Stimulated activated CD4-positive, alpha-beta T cell treated with anti-CD3 and anti-CD28 coated beads, Interleukin-12 subunit alpha, Interleukin-12 subunit beta, amount 100 ng/mL, for 24 hours (primary cell): ENCODE measurements around the gene MAP3K2.

Source experiments
- DNase-seq, 2 experiments: peaks; one replicate each; pipeline ENCODE4 v3.0.0-alpha.2; 2020; ENCODE audit warnings: low read depth in 2 of 2

MAP3K2 gene

DNA sequence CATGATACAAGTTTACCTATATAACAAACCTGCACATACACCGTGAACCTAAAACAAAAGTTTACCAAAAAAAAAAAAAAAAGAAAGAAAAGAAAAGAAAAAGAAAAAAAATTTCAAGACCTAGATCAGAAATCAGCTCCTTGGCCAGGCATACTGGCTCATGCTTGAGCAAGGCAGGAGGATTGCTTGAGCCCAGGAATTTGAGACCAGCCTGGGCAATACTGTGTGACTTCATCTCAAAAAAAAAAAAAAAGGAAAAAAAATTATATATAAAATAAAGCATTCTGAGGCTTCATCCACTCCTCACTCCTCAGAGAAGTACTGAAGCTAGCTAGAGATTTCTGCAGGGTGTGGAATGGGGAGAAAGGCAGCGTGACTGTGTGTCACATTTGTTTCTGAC is 18.7 kb upstream of the MAP3K2 start:
- no peak for DNase-seq

DNA sequence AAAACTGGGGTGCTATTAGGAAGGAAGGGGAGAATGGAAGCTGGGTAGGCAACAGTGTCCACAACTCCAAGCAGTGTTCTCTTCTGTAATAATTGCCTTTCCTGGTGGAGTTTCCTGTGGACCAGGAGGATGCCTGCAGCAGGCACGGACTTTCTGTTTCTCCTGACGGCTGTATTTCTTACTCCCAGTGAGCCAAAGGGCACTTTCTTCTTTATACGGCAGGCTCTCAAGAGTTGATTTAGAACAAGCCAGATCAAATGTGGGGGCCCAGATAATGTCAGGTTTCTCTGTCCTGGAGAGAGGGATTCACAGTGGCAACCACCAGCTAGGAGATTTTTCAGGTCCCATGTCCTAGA is 17.5 kb upstream of the MAP3K2 start:
- DNase-seq: no peak

DNA sequence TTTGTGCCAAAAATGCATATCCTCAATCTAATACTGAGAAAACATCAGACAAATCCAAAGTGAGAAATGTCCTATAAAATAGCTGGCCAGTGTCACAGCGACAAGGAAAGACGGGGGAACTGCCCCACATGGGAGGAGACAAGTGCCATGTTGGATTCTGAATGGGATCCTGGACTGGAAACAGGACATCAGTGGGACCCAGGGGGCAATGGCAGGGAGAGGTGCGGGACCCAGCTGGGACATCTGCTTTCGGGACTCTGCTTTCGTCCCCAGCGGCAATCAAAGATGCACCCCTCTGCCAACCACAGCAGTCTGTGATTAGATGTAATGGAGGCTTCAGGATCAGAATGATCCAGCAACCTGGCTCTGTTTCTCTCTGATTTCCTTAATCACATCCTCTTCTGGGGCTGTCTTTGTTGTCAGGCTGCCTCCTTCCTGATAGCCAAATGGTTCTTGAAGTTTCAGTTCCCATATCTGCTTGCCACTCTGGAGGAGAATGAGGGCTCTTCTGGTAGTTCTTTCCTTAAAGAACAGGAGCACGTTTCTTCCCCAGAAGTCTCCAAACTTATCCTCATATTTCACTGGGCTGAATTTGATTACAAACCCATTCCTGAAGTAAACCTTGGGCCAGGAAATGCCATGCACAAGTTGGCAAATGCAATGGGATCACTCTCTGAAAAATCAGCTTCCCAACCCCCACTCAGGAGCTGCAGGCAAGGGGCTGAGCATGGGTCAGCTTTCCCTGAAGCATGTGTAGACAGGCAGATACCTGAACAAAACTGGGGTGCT is 16.9 kb upstream of the MAP3K2 start:
- no peak for DNase-seq

DNA sequence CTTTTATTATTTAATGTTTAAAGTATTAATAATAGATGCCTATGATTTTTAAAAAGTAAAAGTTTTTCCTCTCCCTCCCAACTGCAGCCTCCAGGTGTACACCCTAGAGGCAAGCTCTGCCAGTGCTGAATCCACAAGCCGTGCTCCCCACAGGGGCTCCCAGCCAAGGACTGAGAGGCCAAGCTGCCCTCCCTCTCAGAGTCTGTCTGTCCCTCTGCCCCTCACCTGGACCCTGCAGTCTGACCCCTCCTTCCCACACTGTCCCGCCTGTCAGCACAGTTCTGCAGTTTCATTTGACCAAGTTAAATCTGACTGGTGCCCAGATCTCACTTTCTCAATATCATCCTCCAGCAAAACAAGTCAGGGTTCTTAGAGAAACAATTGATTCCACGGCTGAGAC is 15.7 kb upstream of the MAP3K2 start:
- DNase-seq: no peak

DNA sequence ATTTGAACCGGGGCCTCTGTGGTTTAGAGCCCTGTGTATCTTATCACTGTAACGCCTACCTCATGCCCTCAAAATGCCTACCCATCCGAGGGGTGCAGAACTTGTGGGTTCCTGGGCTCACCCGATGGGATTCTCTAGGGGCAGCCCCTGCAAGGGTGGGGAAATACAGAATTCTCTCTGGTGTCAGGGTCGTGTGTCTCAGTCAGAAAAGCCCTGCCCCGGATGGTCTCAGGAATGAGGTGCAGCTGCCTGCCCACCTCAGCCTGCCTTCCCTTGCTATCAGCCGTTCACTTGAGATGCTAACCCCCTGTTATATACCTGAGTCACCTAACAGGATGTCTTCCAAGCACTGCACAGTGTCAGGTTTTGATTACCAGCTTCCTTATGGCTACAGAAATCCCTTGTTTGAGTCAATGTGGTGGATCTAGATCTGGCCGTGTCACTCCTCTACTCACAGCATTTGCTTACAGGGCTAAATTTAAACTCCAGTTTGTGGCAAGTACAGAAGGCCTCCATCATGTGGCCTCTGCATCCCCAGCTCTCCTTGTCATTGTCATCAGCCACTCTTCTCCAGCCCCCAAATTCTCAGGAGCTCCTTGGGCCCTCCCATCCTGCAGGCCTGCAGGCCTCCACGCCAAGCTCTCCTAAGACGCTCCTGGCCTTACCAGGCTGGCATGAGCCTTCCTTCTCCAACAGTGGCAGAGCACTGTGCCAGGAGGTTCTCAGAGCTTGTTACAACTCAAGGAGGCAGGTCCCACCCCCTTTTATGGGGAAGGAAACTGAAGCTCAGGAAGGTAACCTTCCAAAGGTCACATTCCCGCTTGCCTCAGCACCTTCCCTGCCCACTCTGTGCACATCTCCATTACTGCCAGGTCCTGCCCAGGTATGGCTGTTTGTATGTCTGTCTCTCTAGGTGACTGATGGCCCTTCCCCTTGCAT is 14.3 kb upstream of the MAP3K2 start:
- DNase-seq: no peak

DNA sequence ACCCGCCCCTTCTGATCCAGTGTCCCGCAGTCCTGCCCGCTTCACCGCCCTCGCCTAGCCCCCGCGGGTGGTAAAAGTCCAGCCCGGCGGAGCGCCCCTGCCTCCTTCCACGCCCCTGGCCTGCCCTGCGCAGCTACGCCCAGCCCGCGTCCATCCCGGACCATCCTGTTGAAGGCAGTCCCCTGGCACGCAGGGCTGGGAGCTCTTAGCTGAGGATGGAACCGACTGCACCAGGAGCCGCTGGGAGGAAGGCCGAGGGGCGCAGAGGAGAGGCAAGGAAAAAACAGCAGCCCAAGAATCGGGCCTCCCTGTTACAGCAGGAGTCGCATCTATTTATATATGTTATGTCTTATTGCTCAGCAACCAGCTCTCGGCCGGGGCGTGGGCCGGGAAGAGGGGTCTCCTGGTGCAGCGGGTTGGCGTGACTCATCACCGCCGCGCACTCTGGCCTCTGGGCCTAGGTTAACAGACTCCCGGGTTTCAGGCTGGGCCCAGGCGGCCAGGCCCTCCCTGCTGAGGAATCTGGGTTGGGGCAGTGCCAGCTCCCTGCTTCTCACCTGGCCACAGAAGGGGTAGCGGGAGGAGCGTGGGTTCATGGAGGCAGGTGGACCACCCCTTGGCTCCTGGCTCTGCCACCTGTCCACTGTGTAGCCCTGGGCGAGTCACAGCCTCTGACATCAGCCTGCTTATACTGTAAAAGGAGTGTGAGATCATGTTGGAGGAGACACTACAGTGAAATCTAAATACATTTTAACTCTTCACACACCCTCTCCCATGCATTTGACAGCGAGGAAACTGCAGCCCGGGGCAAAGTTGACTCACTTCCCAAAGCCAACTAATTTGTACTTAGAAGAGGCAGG is 13.4 kb upstream of the MAP3K2 start:
- no peak for DNase-seq

DNA sequence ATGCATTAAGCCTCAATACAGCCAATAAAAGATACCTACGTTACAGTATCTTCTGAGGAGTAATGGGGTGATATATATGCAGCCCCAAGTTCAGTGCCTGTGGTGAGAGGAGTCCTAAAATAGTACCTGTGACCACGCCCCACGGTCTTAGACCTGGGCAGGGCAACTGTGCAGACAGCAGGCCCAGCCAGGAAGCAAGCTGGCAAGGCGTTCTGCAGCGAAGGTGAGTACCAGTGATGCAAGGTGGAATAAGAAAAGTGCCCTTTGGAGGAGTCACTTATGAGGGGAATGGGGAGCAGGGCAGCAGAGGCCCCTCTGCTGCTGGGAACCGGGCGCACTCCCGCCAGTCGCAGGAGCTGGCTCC is 12.7 kb upstream of the MAP3K2 start:
- no peak for DNase-seq

DNA sequence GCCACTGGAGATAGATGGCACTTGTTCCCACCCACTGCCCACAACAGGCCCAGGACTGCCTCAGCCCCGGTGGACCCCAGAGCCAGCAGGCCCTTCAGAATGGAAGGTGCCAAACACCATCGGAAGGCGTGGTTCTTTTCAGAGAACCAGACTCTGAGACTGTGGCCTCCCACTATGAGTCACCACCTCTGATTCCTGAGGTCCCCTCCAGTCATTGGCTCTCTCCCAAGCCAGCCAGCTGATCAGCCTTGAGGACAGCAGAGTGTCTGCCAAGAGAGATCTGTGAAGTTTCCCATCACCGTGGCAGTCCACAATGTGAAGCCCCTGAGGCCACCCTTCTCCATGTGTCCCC is 10.4 kb upstream of the MAP3K2 start:
- DNase-seq: no peak

DNA sequence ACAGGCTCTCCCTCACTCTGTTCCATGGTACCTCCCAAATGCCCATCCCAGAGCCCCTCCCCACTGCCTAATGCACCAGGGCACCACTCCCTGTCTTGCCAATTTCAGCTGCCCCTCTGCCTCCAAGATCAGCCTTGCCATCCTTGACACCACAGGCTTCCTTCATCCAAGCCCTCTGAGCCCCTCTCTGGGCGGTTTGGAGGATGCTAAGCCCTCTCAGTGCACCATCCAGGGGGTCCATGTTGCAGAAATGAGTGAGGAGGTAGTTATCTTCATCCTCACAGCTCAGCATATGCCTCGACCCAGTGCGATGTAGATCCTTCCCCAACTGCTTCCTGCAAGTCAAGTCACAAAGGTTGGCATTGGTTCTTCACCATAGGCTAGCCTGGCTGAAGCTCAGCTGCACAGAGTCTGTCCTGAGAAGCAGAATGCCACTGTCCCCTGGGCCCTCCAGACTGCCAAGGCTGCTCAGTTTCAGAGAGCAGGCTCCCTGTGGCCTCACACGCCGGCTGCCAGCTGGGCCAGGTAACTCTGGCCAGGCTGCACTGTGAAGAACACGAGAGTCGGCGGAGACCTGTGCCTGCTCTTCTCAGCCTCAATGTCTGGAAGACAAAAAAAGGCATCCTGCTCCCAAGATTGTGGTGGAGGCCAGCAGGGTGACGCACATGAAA is 9.9 kb upstream of the MAP3K2 start:
- DNase-seq: no peak

DNA sequence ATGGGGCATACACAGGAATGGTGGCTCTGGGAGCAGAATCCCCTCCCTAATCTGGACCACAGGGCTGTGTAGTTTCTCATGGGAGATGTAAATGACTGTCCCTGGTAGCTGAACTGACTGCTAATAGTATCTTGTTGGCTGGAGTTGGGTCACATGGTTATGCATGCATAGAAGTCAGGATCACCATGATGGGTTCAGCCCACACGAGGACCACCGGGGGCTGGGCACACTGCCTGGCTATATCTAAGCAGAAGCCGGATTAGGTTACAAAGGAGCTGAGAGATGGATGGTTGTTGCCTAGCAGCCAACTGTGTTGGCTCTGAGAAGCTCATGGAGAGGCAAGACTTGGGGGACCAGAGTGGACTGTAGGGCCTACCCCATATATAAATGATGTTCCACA is 6.7 kb upstream of the MAP3K2 start:
- DNase-seq: no peak

DNA sequence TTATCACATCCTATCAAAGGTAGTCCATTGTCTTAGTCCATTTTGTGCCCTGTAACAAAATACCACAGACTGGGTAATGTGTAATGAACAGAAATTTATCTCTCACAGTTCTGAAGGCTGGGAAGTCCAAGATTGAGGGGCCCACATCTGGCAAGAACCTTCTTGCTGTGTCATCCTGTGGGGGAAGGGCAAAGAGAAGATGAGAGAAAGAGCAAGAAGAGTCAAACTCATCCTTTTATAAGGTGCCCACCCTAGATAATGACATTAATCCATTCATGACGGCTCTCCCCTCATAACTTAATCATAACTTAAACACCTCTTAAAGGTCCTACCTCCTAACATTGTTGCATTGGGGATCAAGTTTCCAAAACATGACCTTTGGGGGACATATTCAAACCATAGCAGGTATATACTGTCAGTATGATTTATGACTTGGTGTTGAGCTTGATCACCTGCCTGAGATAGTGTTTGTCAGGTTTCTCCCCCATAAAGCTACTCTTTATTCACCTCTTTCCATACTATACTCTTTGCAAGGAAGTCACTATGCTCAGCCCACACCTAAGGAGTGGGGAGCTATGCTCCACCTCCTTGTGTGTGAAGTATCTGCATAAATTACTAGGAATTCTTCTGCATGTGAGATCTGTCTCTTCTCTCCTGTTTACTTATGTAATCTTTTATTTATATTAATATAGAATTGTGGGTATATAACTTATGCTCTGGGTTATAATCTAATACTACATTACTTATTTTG is 5.2 kb upstream of the MAP3K2 start:
- no peak for DNase-seq

DNA sequence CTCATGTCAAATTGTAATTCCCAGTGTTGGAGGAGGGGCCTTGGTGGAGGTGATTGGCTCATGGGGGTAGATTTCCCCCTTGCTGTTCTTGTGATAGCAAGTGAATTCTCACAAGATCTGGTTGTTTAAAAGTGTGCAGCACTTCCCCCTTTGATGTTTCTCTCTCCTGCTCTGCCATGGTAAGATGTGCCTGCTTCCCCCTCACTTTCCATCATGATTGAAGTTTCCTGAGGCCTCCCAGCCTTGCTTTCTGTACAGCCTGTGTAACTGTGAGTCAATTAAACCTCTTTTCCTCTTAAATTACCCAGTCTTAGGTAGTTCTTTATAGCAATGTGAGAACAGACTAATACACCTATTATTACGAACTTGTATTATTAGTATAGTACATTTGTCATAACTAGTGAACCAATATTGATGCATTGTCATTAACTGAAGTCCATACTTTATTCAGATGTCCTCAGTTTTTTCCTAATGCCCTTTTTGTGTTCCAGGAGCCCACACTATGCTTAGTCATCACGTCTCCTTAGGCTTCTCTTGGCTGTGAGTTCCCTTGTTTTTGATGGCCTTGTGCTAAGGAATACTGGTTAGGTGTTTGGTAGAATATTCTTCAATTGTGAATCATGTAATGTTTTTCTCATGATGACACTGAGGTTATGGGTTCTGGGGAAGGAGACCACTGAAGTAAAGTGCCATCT is 4.5 kb upstream of the MAP3K2 start:
- DNase-seq: no peak

DNA sequence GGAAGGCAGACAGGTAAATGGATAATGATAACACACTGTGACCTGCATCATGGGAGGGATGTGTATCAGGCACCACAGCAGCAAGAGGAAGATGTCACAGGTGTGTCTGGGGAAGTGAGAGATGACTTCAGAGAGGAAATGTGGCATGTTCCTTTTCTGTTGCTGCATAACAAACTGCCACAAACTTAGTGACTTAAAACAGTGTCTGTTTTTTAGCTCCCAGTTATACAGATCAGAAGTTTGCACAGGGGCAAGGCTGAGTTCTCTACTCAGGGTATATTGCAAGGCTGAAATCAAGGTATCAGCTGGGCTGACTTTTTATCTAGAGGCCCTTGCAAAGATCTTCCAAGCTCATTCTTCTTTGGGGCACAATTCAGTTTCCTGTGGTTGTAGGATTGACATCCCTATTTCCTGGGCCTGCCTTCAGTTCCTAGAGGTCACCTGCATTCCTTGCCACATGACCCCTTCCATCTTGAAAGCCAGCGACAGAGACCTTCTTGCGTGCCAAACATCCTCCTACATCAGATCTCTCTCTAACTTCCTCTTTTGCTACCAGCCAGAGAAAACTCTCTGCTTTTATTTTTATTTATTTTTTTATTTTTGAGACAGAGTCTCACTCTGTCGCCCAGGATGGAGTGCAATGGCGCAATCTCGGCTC is 2.1 kb upstream of the MAP3K2 start:
- DNase-seq: no peak

DNA sequence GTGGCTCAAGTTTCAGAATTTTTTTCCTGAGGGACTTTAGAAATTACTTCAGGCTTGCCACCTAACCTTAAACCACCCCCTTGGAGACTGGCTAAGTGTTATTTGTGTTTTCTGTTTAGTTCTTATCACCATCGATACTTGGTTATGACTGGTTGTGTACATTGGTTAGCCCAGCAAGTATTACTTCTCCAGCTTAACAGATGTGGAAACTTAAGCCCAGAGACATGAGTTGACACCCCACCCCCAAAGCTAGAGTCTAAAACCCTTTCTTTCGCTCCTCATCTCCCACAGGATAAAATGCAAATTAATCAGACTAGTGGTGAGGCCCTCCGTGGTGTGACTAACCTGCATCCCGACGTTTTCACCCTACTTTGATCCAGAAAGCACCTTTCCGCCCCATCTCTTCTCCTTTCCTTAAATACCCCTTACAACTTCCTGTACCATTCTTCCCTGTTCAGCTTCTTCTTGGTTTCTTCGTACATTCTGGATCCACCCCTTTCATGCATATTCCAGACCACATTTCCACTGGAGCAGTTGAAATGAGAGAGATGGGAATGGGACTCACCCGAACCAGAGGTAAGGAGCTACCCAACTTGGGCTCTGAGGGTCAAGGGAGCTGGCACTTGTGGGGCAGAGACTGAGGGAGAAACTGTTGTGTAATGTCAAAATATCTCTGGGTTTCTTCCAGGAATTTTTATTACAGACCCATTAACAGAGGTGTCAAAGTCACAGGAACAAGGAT is 819 bp upstream of the MAP3K2 start:
- no peak for DNase-seq

DNA sequence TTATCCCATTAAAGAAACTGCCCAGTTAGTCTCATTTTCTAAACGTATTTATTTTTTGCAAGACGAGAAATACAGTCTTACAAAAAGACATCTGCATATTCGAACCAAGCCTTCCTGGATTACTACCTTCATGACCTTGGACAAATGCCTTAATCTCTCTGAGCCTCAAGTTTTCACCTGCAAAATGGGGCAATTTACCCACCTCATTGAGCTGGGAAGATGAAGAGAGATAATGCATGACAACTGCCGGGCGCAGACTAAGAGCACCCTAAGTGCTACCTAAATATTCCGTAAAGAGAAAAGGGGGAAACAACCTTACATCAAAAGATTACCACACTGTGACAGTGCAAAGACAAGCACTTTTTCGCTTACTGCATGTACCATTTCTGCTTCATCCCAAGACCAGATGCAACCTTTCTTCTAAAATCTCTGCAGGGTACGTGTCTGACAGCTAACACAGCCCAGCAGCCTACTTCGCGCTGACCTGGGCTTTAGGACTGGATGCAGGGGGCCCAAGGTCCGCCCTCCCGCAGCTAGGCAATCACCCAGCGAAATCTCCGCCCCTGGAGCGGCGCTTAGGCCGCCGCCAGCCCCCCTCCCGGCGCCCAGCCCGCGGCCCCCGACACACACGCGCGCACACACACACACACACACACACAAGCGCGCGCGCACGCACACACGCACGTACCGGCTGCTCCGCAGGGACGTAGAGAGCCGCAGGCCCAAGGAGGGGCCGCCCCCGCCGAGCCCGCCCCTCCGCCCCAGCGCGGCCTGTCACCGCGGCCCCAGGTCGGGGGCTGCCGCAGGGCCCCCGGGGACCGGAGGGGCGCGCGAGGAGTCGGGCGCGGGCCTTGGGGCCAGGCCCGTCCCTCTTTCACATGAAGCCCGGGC is 766 bp downstream of the MAP3K2 start:
- DNase-seq: peak; percentile 55 to 65

DNA sequence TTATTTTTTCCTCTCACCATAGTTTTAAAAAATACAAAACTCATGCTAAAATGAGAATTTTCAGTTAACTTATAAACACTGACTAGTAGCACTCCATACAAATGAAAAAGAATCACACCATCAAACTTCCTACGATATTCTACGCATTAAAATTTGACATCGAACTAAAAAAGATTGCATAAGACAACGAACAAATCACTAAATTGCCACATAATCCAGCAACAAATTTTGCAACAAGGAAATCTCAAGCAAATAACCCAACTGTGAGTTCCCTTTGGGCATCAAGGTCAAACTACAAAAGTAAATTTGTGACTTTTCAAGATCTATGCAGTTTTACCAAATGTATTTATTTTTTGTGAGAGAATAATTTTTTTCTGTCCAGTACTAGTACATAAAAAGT is 1.5 kb downstream of the MAP3K2 start:
- no peak for DNase-seq

DNA sequence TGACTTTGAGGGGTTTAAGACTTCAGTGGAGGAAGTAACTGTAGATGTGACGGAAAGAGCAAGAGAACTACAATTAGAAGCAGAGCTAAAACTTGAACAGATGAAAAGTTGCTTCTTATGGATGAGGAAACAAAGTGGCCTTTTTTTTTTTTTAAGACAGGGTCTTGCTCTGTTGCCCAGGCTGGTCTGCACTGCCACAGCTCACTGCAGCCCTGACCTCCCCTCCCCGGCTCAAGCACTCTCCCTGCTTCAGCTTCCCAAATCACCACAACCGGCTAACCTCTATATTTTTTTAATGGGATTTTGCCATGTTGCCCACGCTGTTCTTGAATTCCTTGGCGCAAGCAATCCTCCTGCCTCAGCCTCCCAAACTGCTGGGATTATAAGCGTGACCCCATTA is 3.2 kb downstream of the MAP3K2 start:
- no peak for DNase-seq

DNA sequence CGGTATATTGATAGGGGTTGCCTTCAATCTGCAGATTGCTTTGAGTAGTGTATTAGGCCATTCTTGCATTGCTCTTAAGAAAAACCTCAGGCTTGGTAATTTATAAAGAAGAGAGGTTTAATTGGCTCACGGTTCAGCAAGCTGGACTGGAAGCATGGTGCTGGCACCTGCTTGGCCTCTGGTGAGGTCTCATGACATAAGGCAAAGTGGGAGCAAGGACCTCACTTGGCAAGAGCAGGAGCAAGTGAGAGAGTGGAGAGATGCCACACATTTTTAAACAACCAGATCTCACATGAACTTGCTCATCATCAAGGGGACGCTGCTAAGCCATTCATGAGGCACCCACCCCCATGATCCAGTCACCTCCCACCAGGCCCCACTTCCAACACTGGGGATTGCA is 4.9 kb downstream of the MAP3K2 start:
- no peak for DNase-seq
